Retinal pigment epithelial cell (primary cell): ENCODE measurements around the gene SLC9A9.

ENCODE experiments used
- DNase-seq: peaks from one replicate; pipeline ENCODE4 v3.0.0-alpha.2; 2010; ENCODE audit warnings: low read depth
- H3K4me3 ChIP-seq: 2 replicates; pipeline ENCODE4 v1.5.1; 2011; ENCODE audit warnings: mild to moderate bottlenecking, low read length, control low read depth, moderate library complexity
- CTCF ChIP-seq: conservative IDR thresholded peaks from 2 replicates; pipeline ENCODE4 v1.5.1; 2011; ENCODE audit warnings: low read depth, low read length, control low read depth, inconsistent platforms

SLC9A9 gene

GRCh38 chr3:143847787-143848631 lies at the start of gene SLC9A9:
SLC9A9 (minus strand) TSS chr3:143848468; CDS start chr3:143848322, 146 bp downstream.
- no peak for TF ChIP-seq CTCF
- no peak for DNase-seq
- peak within 1 kb of the TSS; percentile 66 for H3K4me3 ChIP-seq

GRCh38 chr3:143897576-143898295 lies 49.5 kb upstream of the SLC9A9 start:
- H3K4me3 ChIP-seq = no peak overlapping the region
- TF ChIP-seq CTCF = no peak
- peak; percentile 43 for DNase-seq

- no peak for TF ChIP-seq CTCF
- no peak overlapping the region for H3K4me3 ChIP-seq
- DNase-seq = no peak
Measured at GRCh38 chr3:143896486-143896885, 48.2 kb upstream of the SLC9A9 start.

- peak; percentile 27 for TF ChIP-seq CTCF
- no peak overlapping the region for H3K4me3 ChIP-seq
- DNase-seq = no peak
Measured at GRCh38 chr3:143895805-143896204, 47.5 kb upstream of the SLC9A9 start.

GRCh38 chr3:143888846-143889245 lies 40.6 kb upstream of the SLC9A9 start:
- no peak for DNase-seq
- H3K4me3 ChIP-seq = no peak overlapping the region
- no peak for TF ChIP-seq CTCF

DNA sequence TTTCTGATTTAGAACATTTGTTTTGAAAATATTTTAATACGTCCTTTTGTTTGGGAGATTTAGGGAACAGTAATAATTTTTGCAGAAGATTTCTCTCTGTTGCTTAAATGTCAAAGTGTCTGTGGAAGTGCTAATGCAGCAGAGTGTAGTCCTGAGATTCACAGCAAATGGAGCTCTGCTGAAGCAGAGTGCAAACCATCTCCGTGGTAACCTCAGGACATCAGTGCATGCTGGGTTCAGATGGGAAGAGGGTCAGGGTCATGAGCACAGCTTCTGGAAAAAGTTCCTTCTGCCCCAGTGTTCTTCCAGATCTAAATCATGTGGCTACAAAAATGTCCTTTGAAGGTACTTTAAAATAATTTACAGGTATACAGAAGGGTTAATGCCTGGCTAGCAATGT lies 39.9 kb upstream of the SLC9A9 start:
- TF ChIP-seq CTCF = no peak
- H3K4me3 ChIP-seq = no peak overlapping the region
- DNase-seq = no peak
